Keratinocyte (primary cell): Measurements from ENCODE around the gene ABL1. TPM values are rescaled to one million over a fixed set of nuclear protein-coding genes. Genes with fewer than 3 reads are reported as not detected.

Experiments
- DNase-seq: peaks from one replicate; pipeline ENCODE4 v3.0.0-alpha.2; 2011; ENCODE audit warnings: low read depth, missing footprints, low spot score
- FAIRE-seq: peaks from 2 replicates; lab custom pipeline; 2011; peaks lifted over from hg19 to GRCh38; lab: Jason Lieb, UNC
- H2AFZ ChIP-seq: 2 replicates; pipeline ENCODE4 v1.6.0; 2012; ENCODE audit warnings: low read length, control low read depth, inconsistent platforms; ENCODE audit not compliant: control insufficient read depth
- H3K27ac ChIP-seq: 2 replicates; pipeline ENCODE4 v1.5.1; 2011; ENCODE audit warnings: low read length; ENCODE audit not compliant: control insufficient read depth, insufficient read depth
- H3K27me3 ChIP-seq: 3 replicates; pipeline ENCODE4 v1.6.0; 2011; ENCODE audit warnings: low read length; ENCODE audit not compliant: control insufficient read depth, insufficient read depth; ENCODE audit errors: extremely low read depth
- H3K36me3 ChIP-seq, 2 experiments: 2 replicates in 1 of 2; 3 replicates in 1 of 2; pipeline ENCODE4 v1.5.1; 2011; ENCODE audit warnings: low read length in 2 of 2, mild to moderate bottlenecking in 1 of 2; ENCODE audit not compliant: control insufficient read depth in 2 of 2, insufficient read depth in 2 of 2; ENCODE audit errors: extremely low read depth in 1 of 2
- H3K4me1 ChIP-seq: 3 replicates; pipeline ENCODE4 v1.5.1; 2011; ENCODE audit warnings: low read length; ENCODE audit not compliant: control insufficient read depth, insufficient read depth; ENCODE audit errors: extremely low read depth
- H3K4me2 ChIP-seq: 3 replicates; pipeline ENCODE4 v1.6.0; 2011; ENCODE audit warnings: low read depth, low read length; ENCODE audit not compliant: control insufficient read depth, insufficient read depth; ENCODE audit errors: extremely low read depth
- H3K4me3 ChIP-seq, 3 experiments: fragments of 200-600 bp in 1 of 3; sonication (generic) in 1 of 3; 2 replicates in 2 of 3; 3 replicates in 1 of 3; pipeline ENCODE4 v1.5.1; 2011 to 2016; ENCODE audit warnings: low read length in 3 of 3, mild to moderate bottlenecking in 3 of 3, control low read depth in 2 of 3, inconsistent platforms in 1 of 3, low read depth in 1 of 3, mixed read lengths in 1 of 3, mixed run types in 1 of 3, moderate library complexity in 1 of 3; ENCODE audit not compliant: control insufficient read depth in 2 of 3, insufficient read depth in 2 of 3; ENCODE audit errors: extremely low read depth in 1 of 3
- H3K79me2 ChIP-seq: 2 replicates; pipeline ENCODE4 v1.6.0; 2012; ENCODE audit warnings: low read length; ENCODE audit not compliant: control insufficient read depth, insufficient read depth
- H3K9ac ChIP-seq: 3 replicates; pipeline ENCODE4 v1.6.0; 2011; ENCODE audit warnings: low read length; ENCODE audit not compliant: control insufficient read depth, insufficient read depth; ENCODE audit errors: extremely low read depth
- H3K9me1 ChIP-seq: 3 replicates; pipeline ENCODE4 v1.6.0; 2011; ENCODE audit warnings: low read length; ENCODE audit not compliant: control insufficient read depth, insufficient read depth; ENCODE audit errors: extremely low read depth
- H3K9me3 ChIP-seq: 2 replicates; pipeline ENCODE4 v1.5.1; 2012; ENCODE audit warnings: low read depth, low read length; ENCODE audit not compliant: control insufficient read depth
- H4K20me1 ChIP-seq: 3 replicates; pipeline ENCODE4 v1.6.0; 2011; ENCODE audit warnings: low read length; ENCODE audit not compliant: control insufficient read depth, insufficient read depth; ENCODE audit errors: extremely low read depth
- EZH2 ChIP-seq: IDR thresholded peaks from one replicate; pipeline ENCODE4 v1.6.1; 2012; ENCODE audit warnings: inconsistent platforms, mild to moderate bottlenecking, low read length, moderate library complexity
- dilution Hi-C: fragments of 300-500 bp; cut with MboI; formaldehyde crosslinking; loops from one replicate; pipeline ENCODE4 v1.7.0; 2020; ENCODE audit warnings: low sequenced_read_pairs; ENCODE audit not compliant: extremely low pct_ligation_motif_present
- polyA plus RNA-seq, 5 experiments: library from polyadenylated mRNA; depleted of rRNA in 3 of 5; stranded (reverse) in 3 of 5; stranded (forward) in 1 of 5; unstranded in 1 of 5; fragments of >200 nt; gene quantifications; 1 replicate in 1 of 5; 2 replicates in 3 of 5; 3 replicates in 1 of 5; pipeline versions ENCODE4 v1.2.1 to v1.2.3, GENCODE V29; 2011 to 2012; ENCODE audit warnings: missing spikeins in 2 of 5, low read depth in 1 of 5, low replicate concordance in 1 of 5
- TF ChIP-seq, protein P1 (sequence below), 3 experiments: IDR thresholded peaks in 1 of 3; conservative IDR thresholded peaks in 1 of 3; optimal IDR thresholded peaks in 1 of 3; 2 replicates in 2 of 3; 3 replicates in 1 of 3; pipeline versions ENCODE3 to v1.5.1; 2011; ENCODE audit warnings: low read length in 3 of 3, mild to moderate bottlenecking in 3 of 3, moderate library complexity in 2 of 3, control low read depth in 1 of 3, inconsistent platforms in 1 of 3; ENCODE audit not compliant: insufficient read depth in 2 of 3; ENCODE audit errors: extremely low read depth in 1 of 3

The ABL1 gene
- polyA plus RNA-seq, 1 donor (not counting 4 experiments of a cell fraction or from before 2014, with no cell fraction given): 17.0 TPM

DNA sequence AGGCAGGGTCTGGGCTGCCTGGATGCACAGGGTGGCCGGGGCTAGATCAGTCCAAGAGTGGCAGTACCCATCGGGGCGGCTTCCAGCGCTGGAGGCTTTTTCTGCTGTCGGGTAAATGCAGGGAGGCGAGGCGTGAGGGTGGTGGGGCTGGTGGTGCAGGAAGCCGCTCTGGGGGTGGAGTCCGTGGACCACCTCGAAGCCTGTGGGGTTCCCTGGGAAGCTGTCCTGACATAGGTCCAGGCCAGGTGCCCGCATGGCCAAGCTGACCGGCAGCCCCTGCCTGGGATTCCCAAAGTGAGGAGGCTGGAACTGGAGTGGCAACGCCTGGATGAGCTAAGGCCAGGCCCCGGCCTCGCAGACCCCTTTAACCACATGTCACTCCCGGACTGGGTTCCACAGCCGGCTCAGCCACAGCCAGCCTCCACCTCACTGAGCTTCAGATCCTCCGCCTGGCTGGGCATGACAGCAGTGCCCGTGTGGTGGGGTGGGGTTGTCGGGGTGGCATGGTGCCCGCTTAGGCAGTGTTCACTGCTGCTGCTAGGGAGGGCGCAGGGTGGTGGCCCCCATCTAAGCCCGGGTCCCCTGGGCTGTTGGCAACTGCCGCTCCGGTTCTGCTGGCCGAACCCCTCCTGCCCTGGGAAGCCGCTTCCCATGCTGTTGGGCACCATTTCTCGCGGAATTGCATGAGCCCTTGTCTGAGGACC, 62.9 kb downstream of the ABL1 start:
- H3K9me3 ChIP-seq: no peaks in the 10 kb centered on the region
- H4K20me1 ChIP-seq: peaks cover 3% of the 10 kb centered on the region
- H2AFZ ChIP-seq: no peak overlapping the region
- H3K27ac ChIP-seq: no peak overlapping the region
- TF ChIP-seq, protein P1, sequence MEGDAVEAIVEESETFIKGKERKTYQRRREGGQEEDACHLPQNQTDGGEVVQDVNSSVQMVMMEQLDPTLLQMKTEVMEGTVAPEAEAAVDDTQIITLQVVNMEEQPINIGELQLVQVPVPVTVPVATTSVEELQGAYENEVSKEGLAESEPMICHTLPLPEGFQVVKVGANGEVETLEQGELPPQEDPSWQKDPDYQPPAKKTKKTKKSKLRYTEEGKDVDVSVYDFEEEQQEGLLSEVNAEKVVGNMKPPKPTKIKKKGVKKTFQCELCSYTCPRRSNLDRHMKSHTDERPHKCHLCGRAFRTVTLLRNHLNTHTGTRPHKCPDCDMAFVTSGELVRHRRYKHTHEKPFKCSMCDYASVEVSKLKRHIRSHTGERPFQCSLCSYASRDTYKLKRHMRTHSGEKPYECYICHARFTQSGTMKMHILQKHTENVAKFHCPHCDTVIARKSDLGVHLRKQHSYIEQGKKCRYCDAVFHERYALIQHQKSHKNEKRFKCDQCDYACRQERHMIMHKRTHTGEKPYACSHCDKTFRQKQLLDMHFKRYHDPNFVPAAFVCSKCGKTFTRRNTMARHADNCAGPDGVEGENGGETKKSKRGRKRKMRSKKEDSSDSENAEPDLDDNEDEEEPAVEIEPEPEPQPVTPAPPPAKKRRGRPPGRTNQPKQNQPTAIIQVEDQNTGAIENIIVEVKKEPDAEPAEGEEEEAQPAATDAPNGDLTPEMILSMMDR (optimal IDR thresholded peaks at IDR 0.05 in 1 of 3, IDR thresholded peaks at IDR 0.05 in 1 of 3, conservative IDR thresholded peaks at IDR 0.05 in 1 of 3; ENCODE audit: extremely low read depth in 1 of 3, insufficient read depth in 2 of 3, low read length in 3 of 3): no peak
- peak; percentile 96 for TF ChIP-seq EZH2
- no peaks in the 10 kb centered on the region for H3K36me3 ChIP-seq
- H3K4me2 ChIP-seq: no peak overlapping the region
- DNase-seq (no peak), FAIRE-seq (no peak)
- H3K4me1 ChIP-seq: no peaks in the 10 kb centered on the region
- no peaks in the 10 kb centered on the region for H3K79me2 ChIP-seq
- no peak overlapping the region for H3K4me3 ChIP-seq
- H3K9me1 ChIP-seq: no peaks in the 10 kb centered on the region
- peaks cover 64% of the 10 kb centered on the region for H3K27me3 ChIP-seq
- dilution Hi-C loops: no loop called here
- no peak overlapping the region for H3K9ac ChIP-seq

DNA sequence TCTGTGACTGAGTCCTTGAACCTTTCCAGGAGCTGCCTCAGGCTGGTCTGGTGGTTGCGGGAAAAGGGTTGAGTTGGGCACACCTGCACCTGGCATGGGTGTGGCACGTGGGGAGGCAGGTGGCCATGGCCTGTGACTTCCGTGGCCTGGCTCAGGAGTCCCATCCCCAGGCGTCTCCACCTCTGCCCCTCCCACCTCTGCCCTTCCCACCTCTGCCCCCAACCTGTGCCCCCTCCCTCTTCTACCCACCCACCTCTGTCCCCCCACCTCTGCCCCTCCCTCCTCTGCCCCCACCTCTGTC, 63.4 kb downstream of the ABL1 start:
- Histone ChIP-seq H3K9me3 (no peaks in the 10 kb centered on the region), H3K4me1 (no peaks in the 10 kb centered on the region), H3K9me1 (no peaks in the 10 kb centered on the region), H3K36me3 (no peaks in the 10 kb centered on the region), H4K20me1 (peaks cover 3% of the 10 kb centered on the region), H2AFZ (no peak overlapping the region), H3K9ac (no peak overlapping the region), H3K27ac (no peak overlapping the region), H3K27me3 (peaks cover 66% of the 10 kb centered on the region), H3K79me2 (no peaks in the 10 kb centered on the region), H3K4me3 (no peak overlapping the region), H3K4me2 (no peak overlapping the region)
- TF ChIP-seq EZH2: no peak
- TF ChIP-seq, protein P1 (optimal IDR thresholded peaks at IDR 0.05 in 1 of 3, IDR thresholded peaks at IDR 0.05 in 1 of 3, conservative IDR thresholded peaks at IDR 0.05 in 1 of 3; ENCODE audit: extremely low read depth in 1 of 3, insufficient read depth in 2 of 3, low read length in 3 of 3): no peak
- dilution Hi-C loops: no loop called here
- DNase-seq (no peak), FAIRE-seq (no peak)
